Inflammatory macrophage treated with lipopolysaccharide for 1 hour (primary cell): ENCODE results near the gene TULP1.
A peak's percentile ranks its signal among the peaks of the same experiment; 100 is the strongest.

Source experiments
- DNase-seq, 2 donors: peaks; one replicate each; pipeline ENCODE4 v3.0.0-alpha.2; 2020 to 2022

The TULP1 gene

GRCh38 chr6:35496036-35496840 lies 16.5 kb downstream of the TULP1 start:
- no peak for DNase-seq

DNA sequence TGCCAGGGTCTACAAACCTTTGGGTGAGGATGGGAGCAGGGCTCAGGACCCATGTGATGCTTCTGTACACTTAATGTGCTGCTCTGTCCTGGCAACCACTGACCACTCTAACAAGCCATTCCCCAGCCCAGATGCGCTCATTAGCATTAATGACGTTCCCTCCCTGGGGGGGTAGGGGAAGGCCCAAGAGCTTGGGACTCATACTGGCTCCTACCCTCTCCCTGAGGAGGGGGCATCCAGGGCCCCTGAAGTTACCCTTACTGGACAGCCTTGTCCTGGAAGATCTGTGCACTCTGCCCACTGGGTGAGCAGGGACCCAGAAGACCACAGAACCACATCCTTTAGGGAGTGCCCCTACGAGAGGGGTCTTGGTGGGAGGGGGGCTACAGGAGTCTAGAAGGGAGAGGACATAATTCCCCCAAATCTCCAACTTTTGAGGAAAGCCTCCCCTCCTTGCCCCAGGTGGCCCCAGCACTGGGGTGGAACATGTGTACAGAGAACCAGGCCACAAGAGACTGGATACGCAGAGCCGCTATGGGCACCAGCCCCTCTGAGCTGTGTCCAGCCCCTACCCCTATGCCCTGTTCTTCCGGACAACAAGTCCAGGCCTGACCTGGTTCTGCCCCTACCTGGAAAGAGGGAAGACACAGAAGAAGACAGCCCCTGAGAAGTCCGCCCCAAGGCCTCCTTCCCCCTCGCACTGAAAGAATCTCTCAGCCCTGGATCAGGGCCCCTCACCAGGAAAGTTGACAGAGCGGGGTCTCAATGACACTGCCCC lies 17.2 kb downstream of the TULP1 start:
- no peak for DNase-seq

- peak; percentile 76 to 79 for DNase-seq
Observed at GRCh38 chr6:35494161-35494563, 18.5 kb downstream of the TULP1 start.

DNA sequence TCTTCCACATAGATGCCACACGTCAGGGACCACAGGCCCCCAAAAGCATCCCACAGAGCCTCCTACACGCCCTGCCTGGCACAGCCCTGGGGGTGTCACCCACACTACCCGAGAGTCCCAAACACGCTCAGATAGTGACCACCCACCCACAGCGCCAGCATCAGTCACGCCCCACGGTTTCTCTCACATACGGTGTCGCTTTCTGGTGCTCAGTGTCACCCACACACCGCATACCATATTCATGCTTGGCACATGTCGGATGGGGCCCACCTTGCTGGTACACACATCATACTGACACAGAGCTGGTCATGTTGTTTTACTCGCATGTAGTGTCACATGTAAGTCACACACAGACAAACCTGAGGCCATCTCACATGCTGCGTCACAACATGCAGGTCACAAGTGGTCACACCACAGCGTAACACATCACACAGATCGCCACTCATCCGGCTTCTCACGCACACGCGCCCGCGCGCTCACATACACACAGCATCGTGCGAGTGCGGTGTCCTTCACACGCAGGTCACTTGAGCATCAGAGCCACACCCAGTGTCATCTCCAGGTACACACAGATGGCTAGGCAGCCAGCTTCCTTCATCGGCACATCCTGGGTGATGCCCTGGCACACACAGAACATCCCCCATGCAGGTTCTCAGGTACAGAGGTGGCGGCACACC lies 19.3 kb downstream of the TULP1 start:
- DNase-seq: no peak

DNA sequence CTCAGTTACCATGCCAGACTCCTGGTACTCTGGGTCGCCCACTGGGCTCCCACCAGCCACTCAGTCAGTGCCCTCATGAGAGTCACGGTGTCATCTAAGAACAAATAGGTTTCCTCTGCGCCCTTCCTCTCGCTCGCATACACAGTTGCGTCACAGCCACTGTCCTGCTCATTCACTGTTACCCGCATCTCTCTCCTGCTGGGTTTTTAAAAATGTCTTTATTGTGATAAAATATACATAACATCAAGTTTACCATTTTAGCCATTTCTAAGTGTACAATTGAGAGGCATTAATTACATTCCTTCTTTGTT lies 19.8 kb downstream of the TULP1 start:
- peak; percentile 16 to 39 for DNase-seq

DNA sequence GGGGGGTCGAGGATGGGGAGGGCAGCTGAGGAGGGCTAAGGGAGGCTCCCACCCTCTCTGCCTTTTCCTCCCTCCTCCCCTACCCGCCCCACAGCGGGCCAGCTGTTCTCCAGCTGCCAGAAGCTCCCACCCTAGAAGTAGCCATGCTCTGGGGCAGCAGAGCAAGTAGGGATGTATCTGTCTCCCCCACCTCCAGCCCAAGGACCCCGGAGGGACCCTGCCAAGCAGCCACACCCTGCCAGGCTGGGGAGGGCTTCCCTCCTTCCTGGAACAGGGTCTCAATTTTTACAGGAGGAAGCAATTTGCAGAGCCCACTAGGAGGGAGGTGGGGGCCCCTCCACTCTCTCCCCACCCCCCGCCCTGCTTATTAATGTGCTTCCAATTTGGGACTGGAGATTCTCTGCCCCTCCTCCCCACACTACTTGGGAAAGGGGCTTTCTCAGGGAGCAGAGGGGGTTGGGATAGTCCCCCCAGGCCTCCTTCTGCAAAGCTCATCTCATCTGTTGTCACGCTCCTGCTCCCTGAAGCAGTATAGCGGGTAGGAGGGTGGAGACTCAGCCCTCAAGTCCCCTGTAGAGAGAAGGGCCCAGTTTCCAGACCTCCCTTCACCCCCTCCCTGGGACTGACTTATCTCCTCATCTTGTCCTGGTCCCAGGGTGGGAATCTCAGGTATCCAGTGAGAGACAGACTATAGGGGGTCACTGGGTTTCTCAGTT lies 20.3 kb downstream of the TULP1 start:
- DNase-seq: no peak

DNA sequence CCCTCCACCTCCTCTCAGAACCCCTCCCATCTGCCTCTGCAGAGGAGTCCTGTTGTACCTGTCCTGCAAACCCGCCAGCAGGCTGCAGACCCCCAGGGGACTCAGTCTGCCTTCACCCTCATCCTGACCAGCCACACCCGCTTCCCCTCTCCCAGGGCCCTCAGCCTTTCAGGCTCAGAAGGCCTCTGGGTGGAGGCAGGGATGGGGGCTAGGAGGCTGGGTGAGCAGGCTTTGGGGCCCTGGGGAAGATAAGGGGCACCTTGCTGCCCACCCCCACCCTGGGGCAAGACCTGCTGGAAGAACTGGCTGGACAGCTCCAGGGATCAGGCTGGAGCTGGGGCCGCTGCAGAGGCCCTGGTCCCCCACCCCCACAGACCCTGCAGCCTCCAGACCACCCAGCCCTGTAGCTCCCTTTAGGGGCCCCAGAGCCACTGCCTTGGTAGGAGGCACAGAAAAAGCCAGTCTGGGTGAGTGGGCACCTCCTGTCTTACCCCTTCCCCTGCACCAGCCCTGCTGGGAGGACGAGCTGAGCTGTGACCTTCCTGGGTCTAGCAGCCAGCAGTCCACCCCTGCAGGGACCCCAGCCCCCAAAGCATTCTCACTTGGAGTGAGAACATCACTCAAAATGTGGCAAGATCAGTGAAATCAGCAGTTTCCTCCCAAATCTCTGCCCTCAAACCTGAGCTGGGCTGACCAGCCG lies 21.0 kb downstream of the TULP1 start:
- no peak for DNase-seq

- DNase-seq: no peak
Observed at GRCh38 chr6:35490821-35491557, 21.7 kb downstream of the TULP1 start.

- DNase-seq: no peak
Observed at GRCh38 chr6:35489995-35490791, 22.5 kb downstream of the TULP1 start.

GRCh38 chr6:35489066-35489465 lies 23.6 kb downstream of the TULP1 start:
- no peak for DNase-seq

DNA sequence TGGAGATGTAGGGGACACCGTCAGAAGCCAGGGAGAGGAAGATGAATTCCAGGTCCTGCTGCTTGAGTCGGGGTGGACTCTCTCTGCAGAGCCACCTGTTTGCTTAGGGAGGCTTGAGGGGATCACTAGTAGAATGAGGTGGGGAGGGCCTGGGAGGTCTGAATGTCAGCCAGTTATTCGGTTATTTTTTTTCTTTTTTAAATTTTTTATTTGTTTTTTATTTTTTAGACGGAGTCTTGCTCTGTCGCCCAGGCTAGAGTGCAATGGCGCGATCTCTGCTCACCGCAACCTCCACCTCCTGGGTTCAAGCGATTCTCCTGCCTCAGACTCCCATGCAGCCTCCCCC lies 24.2 kb downstream of the TULP1 start:
- DNase-seq: no peak

DNA sequence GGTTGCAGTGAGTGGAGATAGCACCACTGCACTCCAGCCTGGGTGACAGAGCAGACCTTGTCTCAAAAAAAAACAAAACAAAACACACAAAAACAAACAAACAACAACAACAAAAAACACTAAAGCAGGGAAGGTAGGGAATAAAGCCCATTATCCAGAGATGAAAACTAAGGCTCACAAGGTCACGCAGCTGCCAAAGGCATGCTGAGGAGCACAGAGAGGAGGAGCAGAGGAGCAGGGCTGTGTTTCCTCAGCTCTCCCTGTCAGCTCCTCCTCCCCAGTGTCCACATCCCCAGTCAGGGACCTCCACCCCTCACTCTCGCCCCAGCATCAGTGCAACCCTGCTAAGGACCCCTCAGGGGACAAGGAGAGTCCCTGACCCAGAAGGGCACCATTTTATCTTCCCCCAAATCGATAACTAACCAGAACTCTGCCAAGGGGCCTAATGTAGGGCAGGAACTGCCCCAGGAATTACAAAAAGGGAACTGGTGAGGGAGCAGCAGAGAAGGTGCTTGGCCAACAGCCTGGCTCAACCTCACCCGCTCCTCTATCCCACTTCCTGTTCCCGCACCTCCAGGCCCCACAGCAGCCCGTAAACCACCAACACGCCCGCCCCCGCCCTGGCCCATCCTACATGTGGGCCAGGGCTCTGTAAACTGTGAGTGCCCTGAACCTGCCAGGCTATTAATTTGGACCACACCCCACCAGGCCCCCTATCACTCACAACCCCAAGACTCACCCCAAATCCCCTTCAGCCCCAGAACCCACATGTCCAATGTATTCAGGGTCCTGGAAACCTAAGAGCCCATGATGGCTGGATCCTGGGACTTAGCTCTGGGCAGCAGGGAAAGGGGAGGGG lies 24.8 kb downstream of the TULP1 start:
- DNase-seq: peak; percentile 47 to 67

DNA sequence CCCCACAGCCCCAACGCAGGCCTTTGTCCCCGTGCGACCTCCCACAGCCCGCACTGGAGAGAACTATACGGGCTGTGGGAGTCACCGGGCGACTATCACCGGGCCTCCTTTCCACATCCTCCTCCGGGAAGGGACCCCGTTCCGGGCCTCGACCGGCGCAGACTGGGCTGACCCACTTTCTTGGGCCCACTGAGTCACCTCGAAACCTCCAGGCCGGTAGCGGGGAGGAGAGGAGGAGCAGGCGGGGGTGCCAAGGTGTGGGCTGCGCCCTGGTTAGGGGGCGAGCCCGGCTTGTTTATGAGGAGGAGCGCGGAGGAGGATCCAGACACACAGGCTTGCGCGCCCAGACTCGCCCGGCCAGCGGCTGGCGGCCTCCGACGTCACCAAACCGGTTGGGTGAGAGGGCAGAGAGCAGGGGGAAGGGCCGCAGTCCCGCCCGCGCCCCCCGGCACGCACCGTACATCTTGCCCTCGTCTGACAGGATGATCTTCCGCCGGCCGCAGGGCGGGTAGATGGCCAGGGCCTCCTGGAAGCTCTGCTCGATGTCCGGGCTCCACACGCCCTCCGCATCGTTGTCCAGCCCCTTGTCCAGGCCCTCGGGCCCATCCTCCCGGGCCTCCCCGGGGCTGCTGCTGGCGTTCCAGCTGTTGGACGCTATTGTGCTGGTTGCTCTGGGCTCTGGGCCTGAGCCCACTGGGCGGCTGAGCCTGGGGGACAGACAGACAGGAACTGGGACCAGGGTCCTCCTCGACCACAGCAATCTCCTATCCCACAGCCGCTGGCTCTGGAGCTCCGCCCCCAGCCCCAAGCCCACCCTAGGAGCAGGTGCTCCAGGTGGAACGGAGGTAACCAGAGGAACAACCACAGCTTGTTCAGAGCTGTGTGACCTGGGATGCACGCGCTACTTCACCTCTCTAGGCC lies 26.4 kb downstream of the TULP1 start:
- DNase-seq: no peak

DNA sequence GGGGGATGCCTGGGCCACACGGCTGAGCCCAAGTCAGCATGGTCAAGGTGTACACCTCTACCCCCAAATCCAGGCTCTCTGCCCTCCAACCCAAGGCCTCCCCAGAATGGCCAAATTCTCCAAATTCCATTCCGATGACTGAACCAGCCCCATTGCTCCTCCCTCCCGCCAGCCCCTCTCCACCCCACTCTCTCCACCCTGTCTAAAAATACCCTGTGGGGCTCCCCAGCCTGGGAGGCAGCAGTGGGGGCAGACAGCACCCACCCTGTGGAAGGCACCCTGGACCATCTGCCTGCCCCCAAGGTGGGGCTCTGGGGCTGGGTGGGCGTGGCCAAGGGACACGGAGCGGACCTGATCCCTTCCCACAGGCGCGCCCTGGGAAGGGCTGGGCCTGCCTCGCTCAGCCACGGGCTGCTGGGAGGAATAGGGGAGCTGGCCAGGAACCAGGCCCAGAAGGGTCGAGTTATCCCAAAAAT lies 27.3 kb downstream of the TULP1 start:
- DNase-seq: no peak

DNA sequence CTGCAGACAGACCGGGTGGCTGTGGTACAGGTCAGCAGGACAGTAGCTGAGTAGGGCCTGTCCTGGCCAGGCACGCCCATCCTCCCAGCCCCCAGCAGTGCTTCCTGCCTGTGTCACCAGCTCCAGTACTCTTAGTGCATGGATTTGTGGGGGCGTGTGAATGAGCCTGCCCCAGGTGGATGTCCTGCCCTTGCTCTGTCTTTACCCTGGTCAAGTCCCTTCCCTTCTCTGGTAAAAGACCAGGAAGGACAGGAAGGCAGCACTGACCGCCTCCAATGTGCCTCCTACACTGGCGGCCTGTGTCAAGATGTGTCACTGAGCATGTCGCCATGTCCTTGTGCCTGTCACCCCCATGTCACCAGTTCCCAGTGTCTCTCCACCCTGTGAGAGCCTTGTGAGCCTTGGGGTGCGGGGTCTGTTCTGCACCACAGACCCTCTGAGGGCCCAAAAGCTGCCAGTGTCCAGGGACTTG lies 27.7 kb downstream of the TULP1 start:
- peak; percentile 47 to 80 for DNase-seq

DNA sequence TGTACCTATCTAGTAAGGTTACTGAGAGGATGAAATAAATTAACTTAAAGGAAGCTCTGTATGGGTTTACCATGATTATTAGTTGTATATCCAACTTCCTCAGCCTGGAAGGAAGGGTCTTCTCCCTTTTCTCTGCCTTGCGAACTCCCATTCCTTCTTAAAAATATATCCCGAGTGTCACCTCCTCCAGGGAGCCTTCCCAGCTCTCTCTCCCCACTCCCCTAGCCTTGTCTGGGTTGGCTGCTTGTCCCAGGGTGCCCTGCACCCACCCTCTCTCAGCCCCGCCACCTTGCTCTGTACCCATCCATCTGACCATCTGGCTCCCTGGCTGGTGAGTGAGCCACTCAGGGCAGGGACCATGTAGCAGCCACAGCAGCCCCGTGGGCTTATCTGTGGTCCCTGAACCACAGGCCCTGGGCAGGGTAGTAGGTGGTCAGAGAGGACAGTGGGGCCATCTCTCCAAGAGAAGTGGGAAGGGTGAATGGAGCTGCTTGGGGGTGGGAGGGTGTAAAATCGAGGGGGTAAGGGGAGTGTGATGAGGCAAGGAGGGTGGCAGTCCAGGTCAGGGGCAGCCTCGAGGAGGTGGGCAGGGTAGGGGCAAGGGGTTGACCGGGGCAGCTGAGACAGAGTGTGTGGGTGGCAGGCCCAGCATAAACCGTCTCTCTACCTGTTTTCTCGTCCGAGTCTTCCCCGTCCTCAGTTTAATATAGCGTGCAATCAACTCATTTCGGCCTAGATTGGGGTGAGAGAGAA lies 28.6 kb downstream of the TULP1 start:
- DNase-seq: no peak

DNA sequence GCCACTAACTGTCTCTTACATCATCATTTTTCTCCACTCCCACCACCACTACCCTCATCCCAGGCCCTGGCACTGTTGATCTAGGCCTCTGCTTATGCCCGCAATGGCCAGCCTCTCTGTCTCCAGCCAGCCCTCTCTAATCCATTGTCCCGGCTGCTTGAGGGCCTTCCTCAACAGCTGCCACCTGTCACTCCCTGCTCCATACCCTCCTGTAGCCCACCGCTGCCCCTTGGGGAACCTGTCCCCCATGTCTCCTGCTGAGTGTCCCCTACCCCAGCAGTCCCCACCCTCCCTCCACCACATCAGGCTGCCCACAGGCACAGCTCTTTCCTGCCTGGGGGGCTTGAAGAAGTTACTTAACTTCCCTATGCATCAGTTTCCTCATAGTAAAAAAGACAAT lies 29.2 kb downstream of the TULP1 start:
- DNase-seq: no peak

- no peak for DNase-seq
Observed at GRCh38 chr6:35483062-35483461, 29.6 kb downstream of the TULP1 start.
